Lung microvascular endothelial cell (primary cell): ENCODE data around the gene LRP10. TPM values are rescaled to one million over a fixed set of nuclear protein-coding genes. Genes with fewer than 3 reads are reported as not detected.
"Not testable (repeated sequence)": the region's sequence is repeated elsewhere in the genome, so short reads cannot be mapped to it uniquely, and the experiment has no call there.

ENCODE experiments used
- DNase-seq, 2 donors: peaks; one replicate each; pipeline versions ENCODE4 v3.0.0 to v3.0.0-alpha.2; 2010; ENCODE audit warnings: low read depth in 2 of 2
- total RNA-seq: library from RNA; depleted of rRNA; stranded (reverse); fragments of >200 nt; gene quantifications from 2 replicates; pipeline ENCODE4 v1.2.1, GENCODE V29; 2014

Gene LRP10
- total RNA-seq, 1 donor from 2014 or later: 44.0 TPM

GRCh38 chr14:22887260-22887989 lies 15.9 kb downstream of the LRP10 start:
- DNase-seq: no peak

GRCh38 chr14:22887990-22888378 lies 16.4 kb downstream of the LRP10 start:
- no peak for DNase-seq

- no peak for DNase-seq
Observed at GRCh38 chr14:22888662-22889061, 17.1 kb downstream of the LRP10 start.

- DNase-seq: no peak
Observed at GRCh38 chr14:22890416-22890815, 18.9 kb downstream of the LRP10 start.

GRCh38 chr14:22892488-22892887 lies 20.9 kb downstream of the LRP10 start:
- DNase-seq: no peak

- no peak for DNase-seq
Observed at GRCh38 chr14:22893706-22894105, 22.2 kb downstream of the LRP10 start.

- no peak for DNase-seq
Observed at GRCh38 chr14:22895402-22895801, 23.9 kb downstream of the LRP10 start.

GRCh38 chr14:22896356-22896755 lies 24.8 kb downstream of the LRP10 start:
- DNase-seq: no peak

GRCh38 chr14:22896760-22897159 lies 25.2 kb downstream of the LRP10 start:
- no peak for DNase-seq

- no peak for DNase-seq
Observed at GRCh38 chr14:22897357-22897756, 25.8 kb downstream of the LRP10 start.

- peak in 1 of 2 donors; percentile 38 for DNase-seq
Observed at GRCh38 chr14:22898302-22899090, 27.0 kb downstream of the LRP10 start.

- peak; percentile 71 to 78 for DNase-seq
Observed at GRCh38 chr14:22900081-22900799, 28.7 kb downstream of the LRP10 start.

GRCh38 chr14:22901799-22902198 lies 30.3 kb downstream of the LRP10 start:
- no peak for DNase-seq

- no peak for DNase-seq
Observed at GRCh38 chr14:22903742-22904087, 32.2 kb downstream of the LRP10 start.

- DNase-seq: no peak
Observed at GRCh38 chr14:22905627-22906026, 34.1 kb downstream of the LRP10 start.

- DNase-seq: no peak
Observed at GRCh38 chr14:22906073-22906472, 34.5 kb downstream of the LRP10 start.

GRCh38 chr14:22907429-22907828 lies 35.9 kb downstream of the LRP10 start:
- DNase-seq: no peak

- DNase-seq: no peak
Observed at GRCh38 chr14:22908601-22909000, 37.1 kb downstream of the LRP10 start.

GRCh38 chr14:22910916-22911315 lies 39.4 kb downstream of the LRP10 start:
- DNase-seq: no peak

- not testable (repeated sequence) for DNase-seq
Observed at GRCh38 chr14:22914836-22915235, 43.3 kb downstream of the LRP10 start.

- DNase-seq: no peak
Observed at GRCh38 chr14:22915886-22916521, 44.5 kb downstream of the LRP10 start.
